Panc1 (cell line): ENCODE data around the gene PPM1H. TPM values are rescaled to one million over a fixed set of nuclear protein-coding genes. Genes with fewer than 3 reads are reported as not detected.
"Not testable (repeated sequence)": the region's sequence is repeated elsewhere in the genome, so short reads cannot be mapped to it uniquely, and the experiment has no call there.

Experiments
- ATAC-seq: fragments of 200-7000 bp; cut with Tn5 transposase; 2 replicates; pipeline ENCODE4 v1.9.1; 2020; ENCODE audit warnings: mild to moderate bottlenecking, moderate library complexity
- BruUV-seq: library from RNA; stranded (reverse); fragments of 400-500 nt; replicated peaks from 2 replicates; lab custom pipeline; 2021; lab: Mats Ljungman, UMichigan
- CTCF ChIA-PET: fragments of 300-600 bp; sonication (Branson Sonifier 250); formaldehyde crosslinking; loops from one replicate; lab custom pipeline; 2022; ENCODE audit warnings: antibody characterized with exemption; lab: Charles Lee
- POLR2A ChIA-PET: fragments of 300-600 bp; sonication (Branson Sonifier 250); formaldehyde crosslinking; loops from one replicate; lab custom pipeline; 2022; ENCODE audit warnings: antibody characterized with exemption; lab: Charles Lee
- DNase-seq: peaks from one replicate; pipeline ENCODE4 v3.0.0-alpha.2; 2010; ENCODE audit warnings: low read depth, low spot score
- H3K27ac ChIP-seq: 2 replicates; pipeline ENCODE4 v1.5.1; 2011; ENCODE audit warnings: mild to moderate bottlenecking, low read length, inconsistent platforms
- H3K27me3 ChIP-seq: fragments of 200-500 bp; sonication (Bioruptor generic); 2 replicates; pipeline ENCODE4 v1.6.0; 2014; ENCODE audit warnings: low read length, inconsistent platforms; ENCODE audit not compliant: control insufficient read depth, insufficient read depth
- H3K36me3 ChIP-seq: fragments of 200-500 bp; sonication (Bioruptor generic); 2 replicates; pipeline ENCODE4 v1.5.1; 2014; ENCODE audit warnings: inconsistent platforms, mild to moderate bottlenecking, low read length, moderate library complexity; ENCODE audit not compliant: control insufficient read depth, insufficient read depth
- H3K4me1 ChIP-seq: 2 replicates; pipeline ENCODE4 v1.5.1; 2011; ENCODE audit warnings: inconsistent platforms, mild to moderate bottlenecking, low read length, moderate library complexity; ENCODE audit not compliant: control insufficient read depth, insufficient read depth
- H3K4me3 ChIP-seq, 2 experiments: 2 replicates each; pipeline ENCODE4 v1.5.1; 2011 to 2012; ENCODE audit warnings: low read depth in 2 of 2, low read length in 2 of 2, mild to moderate bottlenecking in 2 of 2, inconsistent platforms in 1 of 2, moderate library complexity in 1 of 2
- H3K9me3 ChIP-seq: fragments of 200-500 bp; sonication (Bioruptor generic); 2 replicates; pipeline ENCODE4 v1.5.1; 2014; ENCODE audit warnings: low read depth, mild to moderate bottlenecking, inconsistent platforms, low read length, moderate library complexity; ENCODE audit not compliant: control insufficient read depth, insufficient read depth
- CTCF ChIP-seq: fragments of 450-650 bp; IDR thresholded peaks from 2 replicates; pipeline ENCODE4 v1.5.1; 2017; ENCODE audit warnings: mild to moderate bottlenecking
- POLR2AphosphoS5 ChIP-seq: IDR thresholded peaks from 2 replicates; pipeline ENCODE4 v1.6.1; 2012; ENCODE audit warnings: mild to moderate bottlenecking, low read depth, low read length, moderate library complexity
- REST ChIP-seq, 2 experiments: IDR thresholded peaks; 2 replicates each; pipeline ENCODE4 v1.6.1; 2011 to 2012; ENCODE audit warnings: low read depth in 2 of 2, control low read depth in 1 of 2, low read length in 1 of 2, mild to moderate bottlenecking in 1 of 2, moderate library complexity in 1 of 2; ENCODE audit not compliant: insufficient read depth in 1 of 2
- SIN3A ChIP-seq: IDR thresholded peaks from 2 replicates; pipeline ENCODE4 v1.6.1; 2012; ENCODE audit warnings: low read depth, mild to moderate bottlenecking, low read length, moderate library complexity, borderline replicate concordance; ENCODE audit not compliant: insufficient read depth
- TCF7L2 ChIP-seq: IDR thresholded peaks from 2 replicates; pipeline ENCODE4 v1.6.1; 2011; ENCODE audit warnings: mild to moderate bottlenecking, low read depth, low read length, inconsistent platforms
- in situ Hi-C: cut with HindIII; loops from 2 replicates; pipeline ENCODE4 v1.10.0; 2016; ENCODE audit warnings: low sequenced_read_pairs, low pct_unique_long_range_greater_than_20kb
- intact Hi-C: fragments of 100-400 bp; cut with micrococcal nuclease; formaldehyde crosslinking; loops from one replicate; pipeline ENCODE4 v1.10.0; 2022; ENCODE audit not compliant: unreplicated experiment
- total RNA-seq: library from RNA; stranded (reverse); gene quantifications from one replicate; pipeline ENCODE4 v1.2.1, GENCODE V29; 2021; ENCODE audit not compliant: unreplicated experiment

The PPM1H gene
- total RNA-seq, 1 experiment from 2014 or later = 22.9 TPM

DNA sequence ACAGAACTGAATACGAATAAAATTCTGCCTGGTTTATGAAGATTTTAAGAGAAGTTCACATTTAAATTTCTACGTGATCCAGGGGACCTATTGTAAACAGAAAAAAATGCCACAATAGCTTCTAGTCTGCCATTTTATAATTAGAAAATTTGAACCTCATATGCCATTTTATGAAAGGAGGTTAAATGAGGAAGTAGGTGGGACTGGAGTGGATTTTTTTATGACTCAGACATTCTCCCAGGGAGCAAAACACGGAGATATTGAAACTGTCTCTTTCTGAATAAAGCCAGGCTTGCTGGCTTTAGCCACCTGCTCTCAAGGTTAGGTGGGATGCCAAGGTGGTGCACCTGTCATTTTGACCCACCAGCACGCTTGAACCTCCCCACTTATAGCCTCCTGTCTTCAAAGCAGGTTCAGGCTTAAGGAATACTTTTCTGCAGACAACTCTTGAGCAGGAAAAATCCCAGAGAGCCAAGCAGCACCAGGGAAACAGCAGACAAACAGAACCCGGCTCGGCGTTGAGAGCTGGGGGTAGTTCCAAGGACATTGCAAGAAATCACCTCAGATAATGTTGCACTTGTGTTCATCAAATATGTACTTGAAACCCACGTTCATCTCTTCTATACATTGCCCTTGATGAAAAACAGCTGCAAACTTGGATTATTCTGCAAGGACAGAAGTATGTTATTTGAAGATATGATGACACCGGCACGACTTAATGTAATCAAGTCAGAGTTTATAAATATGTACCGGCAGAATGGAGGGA lies 203.7 kb downstream of the PPM1H start:
- H3K27me3 ChIP-seq = no peaks in the 10 kb centered on the region
- peak; percentile 54 for ATAC-seq
- TF ChIP-seq CTCF (no peak), REST (IDR thresholded peaks at IDR 0.05; ENCODE audit: insufficient read depth in 1 of 2, low read depth in 2 of 2, low read length in 1 of 2) (no peak), SIN3A (no peak), TCF7L2 (no peak), POLR2AphosphoS5 (no peak)
- BruUV-seq = no TSS peak
- in situ Hi-C loops = no loop called here
- H3K36me3 ChIP-seq = no peaks in the 10 kb centered on the region
- no peak for DNase-seq
- CTCF ChIA-PET = no interaction called here
- POLR2A ChIA-PET = interaction anchor here (0.8 kb wide), 1 partner anchor 127 kb away, joined by 4 read pairs; no protein-coding TSS in a partner anchor
- peak overlapping the region; percentile 83 for H3K27ac ChIP-seq
- intact Hi-C loops = no loop called here
- peaks cover 42% of the 10 kb centered on the region for H3K4me1 ChIP-seq
- H3K4me3 ChIP-seq = peak overlapping the region in 1 of 2 experiments; percentile 32; a peak in 1 of 4 replicates
- no peaks in the 10 kb centered on the region for H3K9me3 ChIP-seq

GRCh38 chr12:62730649-62731048 lies 204.3 kb downstream of the PPM1H start:
- Histone ChIP-seq H3K27me3 (no peaks in the 10 kb centered on the region), H3K27ac (peak overlapping the region; percentile 83), H3K36me3 (no peaks in the 10 kb centered on the region), H3K9me3 (no peaks in the 10 kb centered on the region), H3K4me1 (peaks cover 47% of the 10 kb centered on the region), H3K4me3 (no peak overlapping the region)
- in situ Hi-C loops (no loop called here), intact Hi-C loops (no loop called here)
- ATAC-seq = peak; percentile 47; the same call in 1 of the 2 replicates
- TF ChIP-seq POLR2AphosphoS5 = no peak
- TF ChIP-seq TCF7L2 = no peak
- TF ChIP-seq SIN3A = no peak
- TF ChIP-seq CTCF = no peak
- no peak for TF ChIP-seq REST (IDR thresholded peaks at IDR 0.05; ENCODE audit: insufficient read depth in 1 of 2, low read depth in 2 of 2, low read length in 1 of 2)
- CTCF ChIA-PET = no interaction called here
- no TSS peak for BruUV-seq
- POLR2A ChIA-PET = interaction anchor here (0.8 kb wide), 1 partner anchor 127 kb away, joined by 4 read pairs; no protein-coding TSS in a partner anchor
- no peak for DNase-seq

DNA sequence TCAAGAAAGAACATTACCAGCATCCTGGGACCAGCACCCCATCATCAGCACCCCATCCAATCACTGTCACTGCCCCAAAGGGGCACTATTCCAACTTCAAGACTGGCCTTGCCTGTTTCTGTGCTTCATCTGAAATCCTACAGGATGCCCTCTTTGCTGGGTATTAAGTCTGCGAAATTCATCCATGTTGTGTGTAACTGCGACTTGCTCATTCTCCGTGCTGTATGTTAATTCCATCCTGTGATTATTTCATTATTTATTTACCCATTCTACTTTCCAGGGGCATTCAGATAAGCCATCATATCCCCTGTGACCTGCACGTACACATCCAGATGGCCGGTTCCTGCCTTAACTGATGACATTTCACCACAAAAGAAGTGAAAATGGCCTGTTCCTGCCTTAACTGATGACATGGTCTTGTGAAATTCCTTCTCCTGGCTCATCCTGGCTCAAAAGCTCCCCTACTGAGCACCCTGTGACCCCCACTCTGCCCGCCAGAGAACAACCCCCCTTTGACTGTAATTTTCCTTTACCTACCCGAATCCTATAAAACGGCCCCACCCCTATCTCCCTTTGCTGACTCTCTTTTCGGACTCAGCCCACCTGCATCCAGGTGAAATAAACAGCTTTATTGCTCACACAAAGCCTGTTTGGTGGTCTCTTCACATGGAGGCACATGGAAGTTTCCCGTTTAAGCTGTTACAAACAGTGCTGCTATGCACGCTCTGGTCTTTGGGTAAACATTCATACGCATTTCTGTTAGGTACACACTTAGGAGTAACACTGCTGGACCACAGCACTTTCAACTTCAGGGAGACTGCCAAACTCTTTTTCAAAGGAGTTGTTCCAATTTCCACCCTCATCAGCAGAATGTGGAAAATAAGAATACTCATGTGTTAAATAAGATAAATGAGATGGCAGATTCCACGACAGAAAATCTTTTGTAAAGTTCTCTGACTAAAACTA lies 205.1 kb downstream of the PPM1H start:
- H3K4me3 ChIP-seq, POLR2A ChIA-PET, CTCF ChIA-PET, BruUV-seq, intact Hi-C loops, H3K36me3 ChIP-seq, in situ Hi-C loops, H3K27me3 ChIP-seq, DNase-seq, H3K9me3 ChIP-seq: not testable (repeated sequence)
- ATAC-seq = peak; percentile 49; the same call in 1 of the 2 replicates
- Histone ChIP-seq H3K4me1 (peaks cover 55% of the 10 kb centered on the region), H3K27ac (peak overlapping the region; percentile 83)
